HFFc6 (cell line): ENCODE results near the gene ZNF260. TPM values are rescaled to one million over a fixed set of nuclear protein-coding genes. Genes with fewer than 3 reads are reported as not detected.
"Not testable (repeated sequence)": the region's sequence is repeated elsewhere in the genome, so short reads cannot be mapped to it uniquely, and the experiment has no call there.

ENCODE experiments used
- DNase-seq: peaks from one replicate; pipeline ENCODE4 v3.0.0-alpha.2; 2018
- H3K27ac Mint-ChIP-seq: 2 replicates; pipeline ENCODE4 v1.8.0; 2020; ENCODE audit warnings: mild to moderate bottlenecking, mixed read lengths
- H3K27me3 Mint-ChIP-seq: 2 replicates; pipeline ENCODE4 v1.8.0; 2021; ENCODE audit warnings: mild to moderate bottlenecking, moderate library complexity, mixed read lengths; ENCODE audit not compliant: insufficient read depth
- H3K36me3 Mint-ChIP-seq: 2 replicates; pipeline ENCODE4 v1.8.0; 2021; ENCODE audit warnings: low read depth, mixed read lengths
- H3K4me1 Mint-ChIP-seq: 2 replicates; pipeline ENCODE4 v1.8.0; 2020; ENCODE audit warnings: low read depth, mixed read lengths
- H3K4me3 Mint-ChIP-seq: 2 replicates; pipeline ENCODE4 v1.8.0; 2020; ENCODE audit warnings: mild to moderate bottlenecking, moderate library complexity, mixed read lengths
- H3K9me3 Mint-ChIP-seq: 2 replicates; pipeline ENCODE4 v1.8.0; 2020; ENCODE audit warnings: mild to moderate bottlenecking, mixed read lengths
- total RNA-seq, 6 experiments: library from RNA; stranded (reverse); fragmentation: NEBNext Ultra II Directional; extraction: Animal tissue kit (Norgen Biotek cat#: 25700); gene quantifications; 2 replicates in 1 of 6; 3 replicates in 5 of 6; pipeline ENCODE4 v1.2.3, GENCODE V29; 2021
- TF ChIP-seq, protein P1 (sequence below): fragments of 200-600 bp; sonication (generic); IDR thresholded peaks from 2 replicates; pipeline ENCODE4 v1.5.0; 2021; ENCODE audit warnings: antibody characterized with exemption, mild to moderate bottlenecking

Gene ZNF260
- total RNA-seq, 6 experiments from 2014 or later: 9.2 to 11.9 (median 9.8) TPM

DNA sequence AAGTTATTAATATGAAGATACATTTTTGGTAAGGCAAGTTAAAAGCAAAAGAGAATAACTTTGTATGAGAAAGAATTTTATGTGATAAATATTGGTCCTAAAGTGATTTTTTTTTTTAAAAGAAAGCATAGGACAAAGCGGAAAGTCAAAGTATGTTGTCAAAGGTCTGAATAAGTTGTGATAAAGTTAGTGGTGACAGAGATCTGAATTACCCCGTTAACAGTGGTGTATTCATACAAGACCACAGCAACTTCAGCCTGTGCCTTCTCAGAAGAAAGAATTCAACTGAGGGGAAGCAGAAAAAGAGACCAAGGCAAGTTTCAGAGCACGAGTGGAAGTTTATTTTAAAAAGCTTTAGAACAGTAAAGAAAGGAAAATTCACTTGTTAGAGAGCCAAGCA is 19.7 kb downstream of the ZNF260 start:
- no peak for DNase-seq
- peaks cover 94% of the 10 kb centered on the region for H3K9me3 Mint-ChIP-seq
- peaks cover 44% of the 10 kb centered on the region for H3K36me3 Mint-ChIP-seq
- no peaks in the 10 kb centered on the region; the same call in 1 of the 2 replicates for H3K27me3 Mint-ChIP-seq
- H3K27ac Mint-ChIP-seq: no peak overlapping the region
- no peak overlapping the region for H3K4me3 Mint-ChIP-seq
- H3K4me1 Mint-ChIP-seq: no peaks in the 10 kb centered on the region
- TF ChIP-seq, protein P1, sequence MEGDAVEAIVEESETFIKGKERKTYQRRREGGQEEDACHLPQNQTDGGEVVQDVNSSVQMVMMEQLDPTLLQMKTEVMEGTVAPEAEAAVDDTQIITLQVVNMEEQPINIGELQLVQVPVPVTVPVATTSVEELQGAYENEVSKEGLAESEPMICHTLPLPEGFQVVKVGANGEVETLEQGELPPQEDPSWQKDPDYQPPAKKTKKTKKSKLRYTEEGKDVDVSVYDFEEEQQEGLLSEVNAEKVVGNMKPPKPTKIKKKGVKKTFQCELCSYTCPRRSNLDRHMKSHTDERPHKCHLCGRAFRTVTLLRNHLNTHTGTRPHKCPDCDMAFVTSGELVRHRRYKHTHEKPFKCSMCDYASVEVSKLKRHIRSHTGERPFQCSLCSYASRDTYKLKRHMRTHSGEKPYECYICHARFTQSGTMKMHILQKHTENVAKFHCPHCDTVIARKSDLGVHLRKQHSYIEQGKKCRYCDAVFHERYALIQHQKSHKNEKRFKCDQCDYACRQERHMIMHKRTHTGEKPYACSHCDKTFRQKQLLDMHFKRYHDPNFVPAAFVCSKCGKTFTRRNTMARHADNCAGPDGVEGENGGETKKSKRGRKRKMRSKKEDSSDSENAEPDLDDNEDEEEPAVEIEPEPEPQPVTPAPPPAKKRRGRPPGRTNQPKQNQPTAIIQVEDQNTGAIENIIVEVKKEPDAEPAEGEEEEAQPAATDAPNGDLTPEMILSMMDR: no peak

DNA sequence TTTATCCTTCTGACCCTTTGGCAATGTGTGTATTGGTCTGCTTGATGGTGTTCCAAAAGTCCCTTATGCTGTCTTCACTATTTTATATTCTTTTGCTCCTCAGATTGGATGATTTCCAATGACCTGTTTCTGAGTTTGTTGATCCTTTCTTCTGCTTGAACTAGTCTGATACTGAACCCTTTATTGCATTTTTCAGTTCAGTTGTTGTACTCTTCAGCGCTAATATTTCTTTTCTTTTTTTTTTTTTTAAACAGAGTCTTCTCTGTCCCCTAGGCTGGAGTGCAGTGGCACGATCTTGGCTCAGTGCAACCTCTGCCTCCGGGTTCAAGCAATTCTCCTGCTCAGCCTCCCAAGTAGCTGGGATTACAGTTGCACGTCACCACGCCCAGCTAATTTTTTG is 26.1 kb downstream of the ZNF260 start:
- Mint-ChIP-seq H3K4me1 (no peaks in the 10 kb centered on the region), H3K36me3 (peaks cover 27% of the 10 kb centered on the region), H3K9me3 (peaks cover 84% of the 10 kb centered on the region), H3K27ac (no peak overlapping the region), H3K4me3 (no peak overlapping the region), H3K27me3 (no peaks in the 10 kb centered on the region)
- TF ChIP-seq, protein P1: no peak
- DNase-seq: no peak

DNA sequence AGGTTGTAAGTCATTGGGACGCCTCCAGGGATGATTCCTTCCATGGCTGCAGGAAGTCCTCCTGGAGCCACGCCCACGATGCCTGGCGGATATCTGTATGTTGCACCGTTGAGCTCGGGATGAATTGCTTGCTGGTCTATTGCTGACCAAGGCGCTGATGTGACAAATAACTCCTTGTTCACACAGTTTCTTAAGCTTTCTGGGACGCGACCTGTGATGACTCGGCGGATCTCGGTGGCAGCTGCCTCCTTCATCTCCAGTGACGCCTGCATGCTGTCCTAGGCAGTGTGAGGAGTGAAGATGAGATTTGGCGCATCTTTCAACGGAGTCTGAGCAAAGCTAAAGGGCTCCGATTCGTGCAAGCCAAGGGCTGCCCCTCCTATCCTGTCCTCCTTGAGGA is 31.1 kb downstream of the ZNF260 start:
- TF ChIP-seq, protein P1: no peak
- Mint-ChIP-seq H3K4me3 (no peak overlapping the region), H3K27me3 (no peaks in the 10 kb centered on the region), H3K9me3 (peaks cover 52% of the 10 kb centered on the region), H3K4me1 (no peaks in the 10 kb centered on the region), H3K27ac (no peak overlapping the region), H3K36me3 (peaks cover 19% of the 10 kb centered on the region)
- DNase-seq: no peak

DNA sequence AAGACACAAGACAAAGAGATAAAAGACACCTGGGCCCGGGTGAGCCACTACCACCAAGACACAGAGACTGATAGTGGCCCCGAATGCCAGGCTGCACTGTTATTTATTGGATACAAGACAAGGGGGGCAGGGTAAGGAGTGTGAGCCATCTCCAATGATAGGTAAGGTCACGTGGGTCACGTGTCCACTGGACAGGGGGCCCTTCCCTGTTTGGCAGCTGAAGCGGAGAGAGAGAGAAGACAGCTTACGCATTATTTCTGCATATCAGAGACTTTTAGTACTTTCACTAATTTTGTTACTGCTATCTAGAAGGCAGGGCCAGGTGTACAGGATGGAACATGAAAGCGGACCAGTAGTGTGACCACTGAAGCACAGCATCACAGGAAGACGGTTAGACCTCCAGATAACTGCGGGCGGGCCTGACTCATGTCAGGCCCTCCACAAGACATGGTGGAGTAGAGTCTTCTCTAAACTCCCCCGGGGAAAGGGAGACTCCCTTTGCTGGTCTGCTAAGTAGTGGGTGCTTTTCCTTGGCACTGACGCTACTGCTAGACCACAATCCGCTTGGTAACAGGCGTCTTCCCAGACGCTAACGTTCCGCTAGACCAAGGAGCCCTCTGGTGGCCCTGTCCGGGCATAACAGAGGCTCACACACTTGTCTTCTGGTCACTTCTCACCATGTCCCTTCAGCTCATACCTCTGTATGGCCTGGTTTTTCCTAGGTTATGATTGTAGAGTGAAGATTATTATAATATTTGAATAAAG is 35.2 kb downstream of the ZNF260 start:
- H3K27ac Mint-ChIP-seq, H3K27me3 Mint-ChIP-seq, H3K4me3 Mint-ChIP-seq: not testable (repeated sequence)
- Mint-ChIP-seq H3K36me3 (peaks cover 18% of the 10 kb centered on the region), H3K4me1 (peaks cover 17% of the 10 kb centered on the region), H3K9me3 (peaks cover 32% of the 10 kb centered on the region)
- peak; percentile 31 for DNase-seq
- TF ChIP-seq, protein P1: peak; percentile 74

DNA sequence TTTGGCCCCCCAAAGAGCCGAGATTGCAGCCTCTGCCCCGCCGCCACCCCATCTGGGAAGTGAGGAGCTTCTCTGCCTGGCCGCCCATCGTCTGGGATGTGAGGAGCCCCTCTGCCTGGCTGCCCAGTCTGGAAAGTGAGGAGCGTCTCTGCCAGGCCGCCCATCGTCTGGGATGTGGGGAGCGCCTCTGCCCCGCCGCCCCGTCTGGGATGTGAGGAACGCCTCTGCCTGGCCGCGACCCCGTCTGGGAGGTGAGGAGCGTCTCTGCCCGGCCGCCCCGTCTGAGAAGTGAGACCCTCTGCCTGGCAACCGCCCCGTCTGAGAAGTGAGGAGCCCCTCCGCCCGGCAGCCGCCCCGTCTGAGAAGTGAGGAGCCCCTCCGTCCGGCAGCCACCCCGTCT is 37.2 kb downstream of the ZNF260 start:
- Mint-ChIP-seq H3K36me3 (peaks cover 25% of the 10 kb centered on the region), H3K9me3 (peaks cover 17% of the 10 kb centered on the region), H3K4me1 (peaks cover 17% of the 10 kb centered on the region)
- H3K4me3 Mint-ChIP-seq, DNase-seq, H3K27me3 Mint-ChIP-seq, H3K27ac Mint-ChIP-seq: not testable (repeated sequence)

DNA sequence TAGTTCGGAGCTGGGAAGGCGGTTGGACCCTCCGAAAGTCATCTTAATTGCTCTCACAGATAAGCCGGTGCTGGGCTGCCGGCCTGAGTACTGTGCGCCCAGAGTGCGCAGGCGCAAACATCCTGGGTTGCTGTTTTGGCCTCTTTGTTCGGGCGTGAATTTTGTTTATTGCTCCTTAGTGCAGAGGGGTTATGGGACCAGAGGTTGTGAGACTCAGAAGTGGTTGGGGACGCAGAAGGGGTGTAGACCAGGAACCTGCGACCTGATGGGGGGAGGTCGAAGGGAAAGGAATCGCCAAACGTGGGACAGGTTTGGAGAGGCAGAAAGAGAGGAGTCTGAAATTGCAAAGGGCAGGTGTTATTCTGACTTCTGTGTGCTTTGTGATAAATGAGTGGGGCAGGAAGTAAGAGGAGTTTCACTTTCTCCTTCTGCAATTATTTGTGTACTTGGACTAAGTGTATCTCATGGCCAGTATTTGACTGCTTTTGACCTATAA is 38.1 kb downstream of the ZNF260 start:
- peaks cover 9% of the 10 kb centered on the region for H3K27me3 Mint-ChIP-seq
- peak overlapping the region; percentile 99 for H3K4me3 Mint-ChIP-seq
- peak overlapping the region; percentile 100 for H3K27ac Mint-ChIP-seq
- TF ChIP-seq, protein P1: no peak
- DNase-seq: peak; percentile 91
- H3K9me3 Mint-ChIP-seq: peaks cover 16% of the 10 kb centered on the region
- peaks cover 29% of the 10 kb centered on the region for H3K36me3 Mint-ChIP-seq
- peaks cover 17% of the 10 kb centered on the region for H3K4me1 Mint-ChIP-seq
